Mucosa of descending colon (tissue), 3 donors: ENCODE data around the gene GMPPB. TPM values are rescaled to one million over a fixed set of nuclear protein-coding genes. Genes with fewer than 3 reads are reported as not detected.

ENCODE experiments used
- ATAC-seq: fragments of 200-7000 bp; cut with Tn5 transposase; one replicate; pipeline ENCODE4 v1.9.1; 2020; ENCODE audit warnings: mild to moderate bottlenecking, moderate library complexity
- DNase-seq, 3 donors: peaks; one replicate each; pipeline ENCODE4 v3.0.0-alpha.2; 2020
- H3K36me3 ChIP-seq: fragments of 200-600 bp; one replicate; pipeline ENCODE4 v1.8.0; 2021; ENCODE audit warnings: low read depth, mild to moderate bottlenecking
- H3K4me1 ChIP-seq: fragments of 200-600 bp; one replicate; pipeline ENCODE4 v1.8.0; 2021; ENCODE audit warnings: low read depth, mild to moderate bottlenecking
- H3K4me3 ChIP-seq: fragments of 200-600 bp; one replicate; pipeline ENCODE4 v1.8.0; 2021; ENCODE audit warnings: mild to moderate bottlenecking
- H3K9me3 ChIP-seq: fragments of 200-600 bp; one replicate; pipeline ENCODE4 v1.8.0; 2021; ENCODE audit warnings: mild to moderate bottlenecking
- intact Hi-C, 2 donors: fragments of 100-400 bp; cut with DNase I in 1 of 2; cut with micrococcal nuclease in 1 of 2; formaldehyde crosslinking; loops; one replicate each; pipeline versions ENCODE4 v1.11.0 to v1.11.1; 2022; cut with DNase I, micrococcal nuclease
- total RNA-seq, 3 donors: library from RNA; stranded (reverse); fragmentation: NEBNext Ultra II Directional in 2 of 3; extraction: Animal tissue kit (Norgen Biotek cat#: 25700) in 2 of 3; gene quantifications; one replicate each; pipeline versions ENCODE4 v1.2.1 to v1.2.4, GENCODE V29; 2021 to 2023
- TF ChIP-seq, protein P1 (sequence below): fragments of 200-600 bp; IDR thresholded peaks from one replicate; pipeline ENCODE4 v1.8.0; 2022; ENCODE audit warnings: antibody characterized with exemption, mild to moderate bottlenecking
- donor health status: DM: no; HTN: no; CAD: no; lungs with moderate emphysema.
- donor health status: DM: no; HTN: no; CAD: no.
- donor health status: DM: no; HTN: yes; CAD: no.

Gene GMPPB
- total RNA-seq, 3 donors from 2014 or later: 36.0 to 60.5 (median 47.4) TPM

DNA sequence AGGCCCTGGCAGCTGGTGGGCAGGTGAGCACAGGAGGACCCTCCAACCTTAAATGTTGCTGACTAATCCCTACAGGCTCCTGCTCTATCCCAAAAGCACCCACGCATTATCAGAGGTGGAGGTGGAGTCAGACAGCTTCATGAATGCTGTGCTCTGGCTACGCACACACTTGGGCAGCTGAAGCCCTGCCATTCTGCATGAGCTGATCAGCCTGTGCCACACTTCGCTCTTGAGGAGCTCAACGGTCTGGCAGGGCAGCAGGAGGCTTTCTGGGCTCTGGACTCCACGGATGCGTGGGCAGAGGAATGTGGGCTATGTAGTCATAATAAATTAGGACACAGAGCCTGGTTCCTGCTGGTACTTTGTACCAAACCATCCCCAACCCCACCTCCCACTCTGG, 40.6 kb downstream of the GMPPB start:
- no peak for DNase-seq
- Histone ChIP-seq H3K4me1 (peaks cover 2% of the 10 kb centered on the region), H3K4me3 (no peak overlapping the region), H3K9me3 (no peaks in the 10 kb centered on the region), H3K36me3 (peaks cover 10% of the 10 kb centered on the region)
- intact Hi-C loops: no loop called here
- no peak for ATAC-seq
- TF ChIP-seq, protein P1, sequence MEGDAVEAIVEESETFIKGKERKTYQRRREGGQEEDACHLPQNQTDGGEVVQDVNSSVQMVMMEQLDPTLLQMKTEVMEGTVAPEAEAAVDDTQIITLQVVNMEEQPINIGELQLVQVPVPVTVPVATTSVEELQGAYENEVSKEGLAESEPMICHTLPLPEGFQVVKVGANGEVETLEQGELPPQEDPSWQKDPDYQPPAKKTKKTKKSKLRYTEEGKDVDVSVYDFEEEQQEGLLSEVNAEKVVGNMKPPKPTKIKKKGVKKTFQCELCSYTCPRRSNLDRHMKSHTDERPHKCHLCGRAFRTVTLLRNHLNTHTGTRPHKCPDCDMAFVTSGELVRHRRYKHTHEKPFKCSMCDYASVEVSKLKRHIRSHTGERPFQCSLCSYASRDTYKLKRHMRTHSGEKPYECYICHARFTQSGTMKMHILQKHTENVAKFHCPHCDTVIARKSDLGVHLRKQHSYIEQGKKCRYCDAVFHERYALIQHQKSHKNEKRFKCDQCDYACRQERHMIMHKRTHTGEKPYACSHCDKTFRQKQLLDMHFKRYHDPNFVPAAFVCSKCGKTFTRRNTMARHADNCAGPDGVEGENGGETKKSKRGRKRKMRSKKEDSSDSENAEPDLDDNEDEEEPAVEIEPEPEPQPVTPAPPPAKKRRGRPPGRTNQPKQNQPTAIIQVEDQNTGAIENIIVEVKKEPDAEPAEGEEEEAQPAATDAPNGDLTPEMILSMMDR: no peak

DNA sequence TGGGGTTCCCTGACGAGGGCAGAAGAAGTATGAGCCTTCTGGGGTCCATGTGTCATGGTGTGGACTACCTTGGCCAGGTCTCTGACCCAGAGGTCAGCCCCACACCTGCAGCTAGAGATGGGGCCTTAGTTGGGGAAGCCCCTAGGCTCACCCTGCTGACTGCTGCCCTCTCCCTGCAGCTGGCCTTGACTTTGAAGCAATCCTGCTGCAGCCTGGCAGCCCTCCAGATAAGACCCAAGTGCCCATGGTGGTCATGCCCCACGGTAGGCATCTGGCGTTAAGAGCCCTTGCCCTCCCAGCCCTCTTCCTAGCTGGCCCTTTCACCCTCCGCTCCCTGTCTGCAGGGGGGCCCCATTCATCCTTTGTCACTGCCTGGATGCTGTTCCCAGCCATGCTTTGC, 42.2 kb downstream of the GMPPB start:
- intact Hi-C loops: no loop called here
- DNase-seq (no peak), ATAC-seq (no peak)
- H3K36me3 ChIP-seq: peaks cover 10% of the 10 kb centered on the region
- no peaks in the 10 kb centered on the region for H3K9me3 ChIP-seq
- peaks cover 2% of the 10 kb centered on the region for H3K4me1 ChIP-seq
- H3K4me3 ChIP-seq: no peak overlapping the region
- TF ChIP-seq, protein P1: no peak

DNA sequence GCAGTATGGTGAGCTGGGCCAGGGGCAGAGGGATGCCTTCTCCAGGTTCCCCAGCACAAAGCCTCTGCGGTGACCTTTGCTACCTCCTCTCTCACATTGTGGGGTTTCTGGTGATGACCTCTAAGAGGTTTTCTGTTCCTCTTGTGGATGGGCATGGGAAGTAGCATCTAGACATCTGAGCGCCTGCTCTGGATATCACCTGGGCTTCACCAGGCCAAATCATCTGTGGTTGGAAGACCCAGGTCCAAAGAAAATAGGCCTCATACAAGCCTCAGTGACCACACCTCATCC, 42.6 kb downstream of the GMPPB start:
- H3K36me3 ChIP-seq: peaks cover 10% of the 10 kb centered on the region

DNA sequence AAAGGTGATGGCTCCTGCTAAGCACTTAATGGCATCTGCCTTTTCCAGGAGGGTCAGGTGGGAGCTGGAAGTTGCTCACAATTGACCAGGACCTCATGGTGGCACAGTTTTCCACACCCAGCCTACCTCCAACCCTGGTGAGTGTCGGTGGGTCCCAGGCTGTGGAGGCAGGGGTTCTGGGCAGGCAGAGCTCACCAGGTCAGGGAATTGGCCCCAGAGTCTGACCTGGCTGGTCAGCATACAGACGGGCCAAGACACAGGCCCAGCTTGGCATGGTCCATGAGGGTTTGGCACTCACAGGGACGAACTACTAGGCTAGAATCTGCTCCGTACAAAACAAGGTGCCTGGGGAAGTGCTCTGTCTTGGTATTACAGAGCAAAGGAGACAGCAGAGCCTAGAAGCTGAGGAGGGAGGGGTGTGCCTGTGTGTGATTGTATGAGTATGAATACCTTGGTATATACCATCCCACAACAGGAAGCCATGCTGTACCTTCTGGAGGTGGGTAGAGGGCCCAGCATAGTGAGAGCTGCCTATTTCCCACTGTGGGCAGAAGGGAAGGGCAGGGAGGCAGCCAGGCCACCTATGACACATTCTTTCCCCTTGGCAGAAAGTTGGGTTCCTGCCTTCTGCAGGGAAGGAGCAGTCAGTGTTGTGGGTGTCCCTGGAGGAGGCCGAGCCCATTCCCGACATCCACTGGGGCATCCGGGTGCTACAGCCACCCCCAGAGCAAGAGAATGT, 43.1 kb downstream of the GMPPB start:
- H3K36me3 ChIP-seq: peaks cover 10% of the 10 kb centered on the region
- intact Hi-C loops: no loop called here
- TF ChIP-seq, protein P1: no peak
- H3K4me1 ChIP-seq: no peaks in the 10 kb centered on the region
- no peak for ATAC-seq
- no peak for DNase-seq
- no peaks in the 10 kb centered on the region for H3K9me3 ChIP-seq
- H3K4me3 ChIP-seq: no peak overlapping the region

More for the DNA sequence above, 42.6 kb downstream of the GMPPB start:
- DNase-seq (no peak), ATAC-seq (no peak)
- intact Hi-C loops: no loop called here
- no peaks in the 10 kb centered on the region for H3K9me3 ChIP-seq
- H3K4me3 ChIP-seq: no peak overlapping the region
- peaks cover 2% of the 10 kb centered on the region for H3K4me1 ChIP-seq
- TF ChIP-seq, protein P1: no peak

DNA sequence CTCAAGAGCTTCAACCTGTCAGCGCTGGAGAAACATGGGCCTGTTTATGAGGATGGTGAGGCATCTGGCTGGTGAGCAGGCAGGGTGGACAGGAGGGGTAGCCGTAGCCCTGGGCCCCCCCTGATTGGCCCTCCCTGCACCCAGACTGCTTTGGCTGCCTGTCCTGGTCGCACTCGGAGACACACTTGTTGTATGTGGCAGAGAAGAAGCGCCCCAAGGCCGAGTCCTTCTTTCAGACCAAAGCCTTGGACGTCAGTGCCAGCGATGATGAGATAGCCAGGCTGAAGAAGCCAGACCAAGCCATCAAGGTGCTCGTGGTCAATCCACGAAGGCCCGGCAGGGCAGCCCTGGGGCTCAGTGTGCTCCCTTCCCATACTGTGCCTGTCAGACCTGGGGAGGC, 47.8 kb downstream of the GMPPB start:
- TF ChIP-seq, protein P1: no peak
- no peaks in the 10 kb centered on the region for H3K36me3 ChIP-seq
- ATAC-seq (no peak), DNase-seq (no peak)
- no peaks in the 10 kb centered on the region for H3K9me3 ChIP-seq
- H3K4me1 ChIP-seq: peaks cover 13% of the 10 kb centered on the region
- intact Hi-C loops: no loop called here
- no peak overlapping the region for H3K4me3 ChIP-seq
